ENCODE measurements around the gene CDKL4. TPM values are rescaled to one million over a fixed set of nuclear protein-coding genes. Genes with fewer than 3 reads are reported as not detected.
A peak's percentile ranks its signal among the peaks of the same experiment; 100 is the strongest.

CDKL4 gene
- total and polyA plus RNA-seq, 2 of the 13 experiments (the other 11 are each of a cell fraction or from before 2014, with no cell fraction given): 0.29 to 0.50 TPM

DNA sequence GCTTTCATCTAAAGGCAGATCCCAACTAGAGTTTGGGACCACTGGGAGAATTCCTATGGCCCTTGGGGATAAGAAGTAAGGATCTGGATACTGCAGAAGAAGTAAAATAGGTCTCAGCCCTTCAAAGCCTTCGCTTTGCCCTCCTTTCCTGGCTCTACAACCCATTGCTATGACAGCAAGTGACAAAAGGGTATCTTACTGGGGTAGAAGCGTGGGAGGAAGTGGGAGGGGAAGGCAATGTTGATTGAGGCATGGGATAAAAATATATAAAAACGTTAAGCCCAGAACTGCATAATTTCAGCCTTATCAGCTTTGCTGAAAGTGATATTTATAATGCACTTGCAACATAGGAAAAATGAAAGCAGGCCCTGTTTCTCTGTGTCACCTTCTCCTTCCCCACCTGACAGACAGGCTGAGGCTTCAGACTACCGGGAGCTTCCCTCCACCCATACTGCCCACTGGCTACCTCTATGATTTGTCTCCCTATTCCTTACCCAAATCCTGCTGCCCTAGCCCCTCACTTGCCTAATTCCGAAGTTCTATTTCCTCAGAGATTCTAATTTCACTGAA lies 108.0 kb downstream of the CDKL4 start:
- Histone ChIP-seq H4K20me1 (ENCODE audit: insufficient read depth, low read length) (no peaks in the 10 kb centered on the region), H3K79me2 (ENCODE audit: insufficient read depth, low read length) (no peaks in the 10 kb centered on the region), H3K27ac (ENCODE audit: extremely low read length, insufficient read depth, low read length) (peak overlapping the region; percentile 25), H3K9ac (ENCODE audit: insufficient read depth, low read depth, low read length) (no peak overlapping the region), H3K4me1 (ENCODE audit: insufficient read depth, low read length) (peaks cover 64% of the 10 kb centered on the region), H3K4me2 (ENCODE audit: low read depth, low read length) (no peak overlapping the region), H3K9me3 (ENCODE audit: low read length) (no peaks in the 10 kb centered on the region), H2AFZ (ENCODE audit: low read length) (no peak overlapping the region), H3K4me3 (replicated peaks in 1 of 3; ENCODE audit: insufficient read depth in 1 of 3, low read depth in 2 of 3, low read length in 3 of 3) (no peak overlapping the region), H3K36me3 (replicated peaks in 1 of 2; ENCODE audit: control insufficient read depth in 1 of 2, insufficient read depth in 2 of 2, low read length in 2 of 2) (no peaks in the 10 kb centered on the region), H3K27me3 (ENCODE audit: control insufficient read depth in 1 of 2, insufficient read depth in 2 of 2, low read length in 2 of 2) (no peaks in the 10 kb centered on the region)
- no peak for DNase-seq (ENCODE audit: low spot score)
- 78% methylated on average over 5 of the region's 5 CpGs for WGBS (ENCODE audit: low lambda C conversion rate)
- ATAC-seq: no peak
- BruUV-seq (replicated peaks): no TSS peak
- ChIA-PET CTCF (ENCODE audit: low intra/inter-chr PET ratio, low total read pairs) (no interaction called here), POLR2A (interaction anchor here (3.4 kb wide), 1 partner anchor 16 kb away, joined by 36 read pairs; the partner anchor contains the start of gene SOS1)
- in situ Hi-C loops (cut with HindIII; ENCODE audit: extremely low pct_ligation_motif_present, low pct_unique_long_range_greater_than_20kb) (no loop called here), intact Hi-C loops (cut with micrococcal nuclease; ENCODE audit: unreplicated experiment) (loop anchor here (10.0 kb wide), 1 partner anchor 261 kb away; the partner anchor contains the start of genes DHX57 and MORN2)
- TF ChIP-seq ZNF484 (CRISPR knock-in tag; IDR thresholded peaks at IDR 0.05; ENCODE audit: borderline replicate concordance, low read depth) (no peak), ZNF891 (CRISPR knock-in tag; IDR thresholded peaks at IDR 0.05) (no peak), ZZZ3 (CRISPR knock-in tag; IDR thresholded peaks at IDR 0.05; ENCODE audit: borderline replicate concordance) (no peak), ZNF317 (CRISPR knock-in tag; IDR thresholded peaks at IDR 0.05) (no peak), REXO4 (CRISPR knock-in tag; IDR thresholded peaks at IDR 0.05; ENCODE audit: borderline replicate concordance) (no peak), ZNF20 (CRISPR knock-in tag; IDR thresholded peaks at IDR 0.05) (no peak), TOPORS (CRISPR knock-in tag; IDR thresholded peaks at IDR 0.05) (no peak)
- TF ChIP-seq, protein P1, sequence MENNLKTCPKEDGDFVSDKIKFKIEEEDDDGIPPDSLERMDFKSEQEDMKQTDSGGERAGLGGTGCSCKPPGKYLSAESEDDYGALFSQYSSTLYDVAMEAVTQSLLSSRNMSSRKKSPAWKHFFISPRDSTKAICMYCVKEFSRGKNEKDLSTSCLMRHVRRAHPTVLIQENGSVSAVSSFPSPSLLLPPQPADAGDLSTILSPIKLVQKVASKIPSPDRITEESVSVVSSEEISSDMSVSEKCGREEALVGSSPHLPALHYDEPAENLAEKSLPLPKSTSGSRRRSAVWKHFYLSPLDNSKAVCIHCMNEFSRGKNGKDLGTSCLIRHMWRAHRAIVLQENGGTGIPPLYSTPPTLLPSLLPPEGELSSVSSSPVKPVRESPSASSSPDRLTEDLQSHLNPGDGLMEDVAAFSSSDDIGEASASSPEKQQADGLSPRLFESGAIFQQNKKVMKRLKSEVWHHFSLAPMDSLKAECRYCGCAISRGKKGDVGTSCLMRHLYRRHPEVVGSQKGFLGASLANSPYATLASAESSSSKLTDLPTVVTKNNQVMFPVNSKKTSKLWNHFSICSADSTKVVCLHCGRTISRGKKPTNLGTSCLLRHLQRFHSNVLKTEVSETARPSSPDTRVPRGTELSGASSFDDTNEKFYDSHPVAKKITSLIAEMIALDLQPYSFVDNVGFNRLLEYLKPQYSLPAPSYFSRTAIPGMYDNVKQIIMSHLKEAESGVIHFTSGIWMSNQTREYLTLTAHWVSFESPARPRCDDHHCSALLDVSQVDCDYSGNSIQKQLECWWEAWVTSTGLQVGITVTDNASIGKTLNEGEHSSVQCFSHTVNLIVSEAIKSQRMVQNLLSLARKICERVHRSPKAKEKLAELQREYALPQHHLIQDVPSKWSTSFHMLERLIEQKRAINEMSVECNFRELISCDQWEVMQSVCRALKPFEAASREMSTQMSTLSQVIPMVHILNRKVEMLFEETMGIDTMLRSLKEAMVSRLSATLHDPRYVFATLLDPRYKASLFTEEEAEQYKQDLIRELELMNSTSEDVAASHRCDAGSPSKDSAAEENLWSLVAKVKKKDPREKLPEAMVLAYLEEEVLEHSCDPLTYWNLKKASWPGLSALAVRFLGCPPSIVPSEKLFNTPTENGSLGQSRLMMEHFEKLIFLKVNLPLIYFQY (CRISPR knock-in tag; IDR thresholded peaks at IDR 0.05; ENCODE audit: borderline replicate concordance): no peak
- TF ChIP-seq, protein P2, sequence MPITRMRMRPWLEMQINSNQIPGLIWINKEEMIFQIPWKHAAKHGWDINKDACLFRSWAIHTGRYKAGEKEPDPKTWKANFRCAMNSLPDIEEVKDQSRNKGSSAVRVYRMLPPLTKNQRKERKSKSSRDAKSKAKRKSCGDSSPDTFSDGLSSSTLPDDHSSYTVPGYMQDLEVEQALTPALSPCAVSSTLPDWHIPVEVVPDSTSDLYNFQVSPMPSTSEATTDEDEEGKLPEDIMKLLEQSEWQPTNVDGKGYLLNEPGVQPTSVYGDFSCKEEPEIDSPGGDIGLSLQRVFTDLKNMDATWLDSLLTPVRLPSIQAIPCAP (CRISPR knock-in tag; IDR thresholded peaks at IDR 0.05; ENCODE audit: low read depth): no peak
- TF ChIP-seq, protein P3, sequence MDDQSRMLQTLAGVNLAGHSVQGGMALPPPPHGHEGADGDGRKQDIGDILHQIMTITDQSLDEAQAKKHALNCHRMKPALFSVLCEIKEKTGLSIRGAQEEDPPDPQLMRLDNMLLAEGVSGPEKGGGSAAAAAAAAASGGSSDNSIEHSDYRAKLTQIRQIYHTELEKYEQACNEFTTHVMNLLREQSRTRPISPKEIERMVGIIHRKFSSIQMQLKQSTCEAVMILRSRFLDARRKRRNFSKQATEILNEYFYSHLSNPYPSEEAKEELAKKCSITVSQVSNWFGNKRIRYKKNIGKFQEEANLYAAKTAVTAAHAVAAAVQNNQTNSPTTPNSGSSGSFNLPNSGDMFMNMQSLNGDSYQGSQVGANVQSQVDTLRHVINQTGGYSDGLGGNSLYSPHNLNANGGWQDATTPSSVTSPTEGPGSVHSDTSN (CRISPR knock-in tag; IDR thresholded peaks at IDR 0.05; ENCODE audit: borderline replicate concordance): no peak
- TF ChIP-seq, protein P4, sequence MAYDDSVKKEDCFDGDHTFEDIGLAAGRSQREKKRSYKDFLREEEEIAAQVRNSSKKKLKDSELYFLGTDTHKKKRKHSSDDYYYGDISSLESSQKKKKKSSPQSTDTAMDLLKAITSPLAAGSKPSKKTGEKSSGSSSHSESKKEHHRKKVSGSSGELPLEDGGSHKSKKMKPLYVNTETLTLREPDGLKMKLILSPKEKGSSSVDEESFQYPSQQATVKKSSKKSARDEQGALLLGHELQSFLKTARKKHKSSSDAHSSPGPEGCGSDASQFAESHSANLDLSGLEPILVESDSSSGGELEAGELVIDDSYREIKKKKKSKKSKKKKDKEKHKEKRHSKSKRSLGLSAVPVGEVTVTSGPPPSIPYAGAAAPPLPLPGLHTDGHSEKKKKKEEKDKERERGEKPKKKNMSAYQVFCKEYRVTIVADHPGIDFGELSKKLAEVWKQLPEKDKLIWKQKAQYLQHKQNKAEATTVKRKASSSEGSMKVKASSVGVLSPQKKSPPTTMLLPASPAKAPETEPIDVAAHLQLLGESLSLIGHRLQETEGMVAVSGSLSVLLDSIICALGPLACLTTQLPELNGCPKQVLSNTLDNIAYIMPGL (CRISPR knock-in tag; IDR thresholded peaks at IDR 0.05; ENCODE audit: borderline replicate concordance in 1 of 2, low read depth in 1 of 2): no peak
- TF ChIP-seq, protein P5, sequence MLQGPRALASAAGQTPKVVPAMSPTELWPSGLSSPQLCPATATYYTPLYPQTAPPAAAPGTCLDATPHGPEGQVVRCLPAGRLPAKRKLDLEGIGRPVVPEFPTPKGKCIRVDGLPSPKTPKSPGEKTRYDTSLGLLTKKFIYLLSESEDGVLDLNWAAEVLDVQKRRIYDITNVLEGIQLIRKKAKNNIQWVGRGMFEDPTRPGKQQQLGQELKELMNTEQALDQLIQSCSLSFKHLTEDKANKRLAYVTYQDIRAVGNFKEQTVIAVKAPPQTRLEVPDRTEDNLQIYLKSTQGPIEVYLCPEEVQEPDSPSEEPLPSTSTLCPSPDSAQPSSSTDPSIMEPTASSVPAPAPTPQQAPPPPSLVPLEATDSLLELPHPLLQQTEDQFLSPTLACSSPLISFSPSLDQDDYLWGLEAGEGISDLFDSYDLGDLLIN (CRISPR knock-in tag; IDR thresholded peaks at IDR 0.05; ENCODE audit: borderline replicate concordance): no peak
- FAIRE-seq: no peak

Measured in HepG2 (cell line).